ENCODE data around the gene GNA12.

Gene GNA12

GRCh38 chr7:2844153-2845033, at the start of gene GNA12:
Gene GNA12, minus strand, starts transcription at chr7:2844308. Its CDS starts 147 bp downstream, at chr7:2844161.
- DNase-seq, result peak; percentile 99

- DNase-seq, result no peak
Measured at GRCh38 chr7:2893411-2893861, 49.3 kb upstream of the GNA12 start.

GRCh38 chr7:2892549-2892948, 48.4 kb upstream of the GNA12 start:
- DNase-seq, result no peak

- DNase-seq, result no peak
Measured at GRCh38 chr7:2887816-2888215, 43.7 kb upstream of the GNA12 start.

- DNase-seq, result peak; percentile 78
Measured at GRCh38 chr7:2886900-2887299, 42.8 kb upstream of the GNA12 start.

GRCh38 chr7:2886391-2886790, 42.3 kb upstream of the GNA12 start:
- no peak for DNase-seq

GRCh38 chr7:2884161-2884560, 40.1 kb upstream of the GNA12 start:
- DNase-seq, result no peak

- no peak for DNase-seq
Measured at GRCh38 chr7:2883101-2883500, 39.0 kb upstream of the GNA12 start.

- no peak for DNase-seq
Measured at GRCh38 chr7:2882111-2882510, 38.0 kb upstream of the GNA12 start.

- no peak for DNase-seq
Measured at GRCh38 chr7:2880874-2881533, 36.9 kb upstream of the GNA12 start.

GRCh38 chr7:2880051-2880450, 35.9 kb upstream of the GNA12 start:
- no peak for DNase-seq

- DNase-seq, result no peak
Measured at GRCh38 chr7:2879354-2879753, 35.2 kb upstream of the GNA12 start.

GRCh38 chr7:2878306-2878705, 34.2 kb upstream of the GNA12 start:
- DNase-seq, result no peak

GRCh38 chr7:2876031-2876731, 32.1 kb upstream of the GNA12 start:
- peak; percentile 88 for DNase-seq

GRCh38 chr7:2873686-2874551, 29.8 kb upstream of the GNA12 start:
- DNase-seq, result peak; percentile 99

GRCh38 chr7:2873146-2873545, 29.0 kb upstream of the GNA12 start:
- DNase-seq, result no peak

- DNase-seq, result no peak
Measured at GRCh38 chr7:2872296-2872874, 28.3 kb upstream of the GNA12 start.

- DNase-seq, result peak; percentile 88
Measured at GRCh38 chr7:2870471-2870931, 26.4 kb upstream of the GNA12 start.

- DNase-seq, result no peak
Measured at GRCh38 chr7:2869981-2870380, 25.9 kb upstream of the GNA12 start.

- DNase-seq, result no peak
Measured at GRCh38 chr7:2866601-2867000, 22.5 kb upstream of the GNA12 start.

GRCh38 chr7:2864999-2865670, 21.0 kb upstream of the GNA12 start:
- peak; percentile 58 for DNase-seq
